Measurements from ENCODE around the gene PTGFRN.

Gene PTGFRN

DNA sequence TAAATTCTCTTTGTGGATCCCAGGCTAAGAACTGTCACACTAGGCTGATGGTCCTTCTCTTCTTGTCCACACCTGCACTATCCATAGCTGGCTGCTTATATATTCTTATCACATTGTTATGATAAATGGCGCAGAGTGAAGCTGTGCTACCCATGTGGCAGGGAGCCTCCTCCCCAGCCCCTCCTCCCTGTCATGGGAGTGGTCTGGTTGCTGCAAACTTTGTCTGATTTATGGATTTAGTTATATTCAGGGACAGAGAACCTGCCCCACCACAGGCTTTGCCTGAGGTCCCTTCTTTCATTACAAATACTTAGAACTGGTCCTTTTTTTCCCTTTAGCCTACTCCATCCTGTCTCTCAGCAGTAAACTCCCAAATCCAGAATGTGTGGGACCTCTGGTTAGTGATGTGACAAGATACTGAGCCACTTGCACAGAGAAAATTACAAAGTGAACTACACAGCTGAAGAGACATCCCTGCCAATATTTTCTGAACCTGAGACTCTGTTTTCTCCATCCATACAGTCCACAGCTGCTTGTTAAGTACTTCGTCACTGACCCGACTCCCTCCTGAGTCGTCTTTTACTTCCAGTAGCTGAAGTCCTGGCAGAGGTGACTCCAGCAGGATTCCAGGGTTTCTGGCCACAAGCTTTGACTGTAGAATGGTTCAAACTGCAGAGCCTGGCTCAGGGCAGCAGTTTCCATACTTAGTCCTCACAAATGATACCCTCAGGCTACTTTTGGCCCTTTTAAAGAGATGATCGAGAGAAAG lies 37.6 kb downstream of the PTGFRN start:
- Histone ChIP-seq H3K27me3 (ENCODE audit: insufficient read depth, insufficient read length) (no peaks in the 10 kb centered on the region), H3K9ac (ENCODE audit: insufficient read length, low read depth) (no peak overlapping the region), H3K4me1 (ENCODE audit: insufficient read depth, insufficient read length) (peaks cover 10% of the 10 kb centered on the region), H3K4me3 (ENCODE audit: insufficient read length, low read depth) (no peak overlapping the region), H3K36me3 (ENCODE audit: insufficient read depth, insufficient read length, low read length) (peaks cover 73% of the 10 kb centered on the region), H3K9me3 (ENCODE audit: insufficient read depth, low read length) (no peaks in the 10 kb centered on the region)
- no peak for DNase-seq (ENCODE audit: low read depth, low spot score)
- no peak for TF ChIP-seq SUZ12 (IDR thresholded peaks at IDR 0.05; ENCODE audit: extremely low read depth, insufficient read depth, insufficient read length)
- no peak for TF ChIP-seq YY1 (IDR thresholded peaks at IDR 0.05; ENCODE audit: insufficient read depth, insufficient read length)
- no peak for TF ChIP-seq ZNF274 (IDR thresholded peaks at IDR 0.05; ENCODE audit: low read depth, low read length)

GRCh38 chr1:116948046-116948445 lies 38.3 kb downstream of the PTGFRN start:
- Histone ChIP-seq H3K9me3 (ENCODE audit: insufficient read depth, low read length) (no peaks in the 10 kb centered on the region), H3K27me3 (ENCODE audit: insufficient read depth, insufficient read length) (no peaks in the 10 kb centered on the region), H3K4me1 (ENCODE audit: insufficient read depth, insufficient read length) (peaks cover 10% of the 10 kb centered on the region), H3K36me3 (ENCODE audit: insufficient read depth, insufficient read length, low read length) (peaks cover 72% of the 10 kb centered on the region), H3K4me3 (ENCODE audit: insufficient read length, low read depth) (no peak overlapping the region), H3K9ac (ENCODE audit: insufficient read length, low read depth) (no peak overlapping the region)
- DNase-seq (ENCODE audit: low read depth, low spot score), result no peak
- TF ChIP-seq YY1 (IDR thresholded peaks at IDR 0.05; ENCODE audit: insufficient read depth, insufficient read length), result no peak

- H3K9ac ChIP-seq (ENCODE audit: insufficient read length, low read depth), result no peak overlapping the region
- peaks cover 74% of the 10 kb centered on the region for H3K36me3 ChIP-seq (ENCODE audit: insufficient read depth, insufficient read length, low read length)
- no peak for DNase-seq (ENCODE audit: low read depth, low spot score)
- no peaks in the 10 kb centered on the region for H3K9me3 ChIP-seq (ENCODE audit: insufficient read depth, low read length)
- no peak overlapping the region for H3K4me3 ChIP-seq (ENCODE audit: insufficient read length, low read depth)
- no peaks in the 10 kb centered on the region for H3K27me3 ChIP-seq (ENCODE audit: insufficient read depth, insufficient read length)
- no peak for TF ChIP-seq ZNF274 (IDR thresholded peaks at IDR 0.05; ENCODE audit: low read depth, low read length)
- TF ChIP-seq SUZ12 (IDR thresholded peaks at IDR 0.05; ENCODE audit: extremely low read depth, insufficient read depth, insufficient read length), result no peak
- TF ChIP-seq YY1 (IDR thresholded peaks at IDR 0.05; ENCODE audit: insufficient read depth, insufficient read length), result no peak
- peaks cover 10% of the 10 kb centered on the region for H3K4me1 ChIP-seq (ENCODE audit: insufficient read depth, insufficient read length)
Measured at GRCh38 chr1:116948642-116949041, 38.9 kb downstream of the PTGFRN start.

DNA sequence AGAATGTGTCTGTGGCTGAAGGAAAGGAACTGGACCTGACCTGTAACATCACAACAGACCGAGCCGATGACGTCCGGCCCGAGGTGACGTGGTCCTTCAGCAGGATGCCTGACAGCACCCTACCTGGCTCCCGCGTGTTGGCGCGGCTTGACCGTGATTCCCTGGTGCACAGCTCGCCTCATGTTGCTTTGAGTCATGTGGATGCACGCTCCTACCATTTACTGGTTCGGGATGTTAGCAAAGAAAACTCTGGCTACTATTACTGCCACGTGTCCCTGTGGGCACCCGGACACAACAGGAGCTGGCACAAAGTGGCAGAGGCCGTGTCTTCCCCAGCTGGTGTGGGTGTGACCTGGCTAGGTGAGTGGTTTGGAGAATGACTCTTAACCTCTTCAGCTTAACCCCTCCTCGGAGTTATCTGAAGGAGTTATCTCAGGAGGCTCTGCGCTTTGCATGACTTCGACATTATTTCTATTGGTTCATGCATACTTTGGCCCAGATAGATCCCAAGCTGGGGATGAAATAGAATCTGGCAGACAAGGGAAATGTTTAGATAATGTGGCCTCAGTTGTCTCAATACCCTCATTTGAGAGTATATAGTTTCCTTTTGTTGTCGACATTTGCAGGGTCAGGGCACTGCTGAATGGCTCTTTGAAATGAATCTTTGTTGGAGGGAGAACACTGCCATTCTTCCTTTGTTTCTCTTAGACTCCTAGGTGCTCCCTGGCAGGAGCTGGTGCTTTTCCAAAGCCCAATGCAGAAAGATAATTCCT lies 39.7 kb downstream of the PTGFRN start:
- Histone ChIP-seq H3K36me3 (ENCODE audit: insufficient read depth, insufficient read length, low read length) (peaks cover 68% of the 10 kb centered on the region), H3K9ac (ENCODE audit: insufficient read length, low read depth) (no peak overlapping the region), H3K27me3 (ENCODE audit: insufficient read depth, insufficient read length) (no peaks in the 10 kb centered on the region), H3K4me3 (ENCODE audit: insufficient read length, low read depth) (no peak overlapping the region), H3K4me1 (ENCODE audit: insufficient read depth, insufficient read length) (peaks cover 10% of the 10 kb centered on the region), H3K9me3 (ENCODE audit: insufficient read depth, low read length) (no peaks in the 10 kb centered on the region)
- TF ChIP-seq SUZ12 (IDR thresholded peaks at IDR 0.05; ENCODE audit: extremely low read depth, insufficient read depth, insufficient read length) (no peak), YY1 (IDR thresholded peaks at IDR 0.05; ENCODE audit: insufficient read depth, insufficient read length) (no peak), ZNF274 (IDR thresholded peaks at IDR 0.05; ENCODE audit: low read depth, low read length) (no peak)
- DNase-seq (ENCODE audit: low read depth, low spot score), result no peak

- H3K36me3 ChIP-seq (ENCODE audit: insufficient read depth, insufficient read length, low read length), result peaks cover 60% of the 10 kb centered on the region
- no peak for DNase-seq (ENCODE audit: low read depth, low spot score)
Measured at GRCh38 chr1:116950517-116951199, 40.9 kb downstream of the PTGFRN start.

GRCh38 chr1:116951200-116951935 lies 41.7 kb downstream of the PTGFRN start:
- Histone ChIP-seq H3K4me1 (ENCODE audit: insufficient read depth, insufficient read length) (peaks cover 10% of the 10 kb centered on the region), H3K27me3 (ENCODE audit: insufficient read depth, insufficient read length) (no peaks in the 10 kb centered on the region), H3K36me3 (ENCODE audit: insufficient read depth, insufficient read length, low read length) (peaks cover 53% of the 10 kb centered on the region), H3K9ac (ENCODE audit: insufficient read length, low read depth) (no peak overlapping the region), H3K9me3 (ENCODE audit: insufficient read depth, low read length) (no peaks in the 10 kb centered on the region), H3K4me3 (ENCODE audit: insufficient read length, low read depth) (no peak overlapping the region)
- TF ChIP-seq ZNF274 (IDR thresholded peaks at IDR 0.05; ENCODE audit: low read depth, low read length), result no peak
- TF ChIP-seq SUZ12 (IDR thresholded peaks at IDR 0.05; ENCODE audit: extremely low read depth, insufficient read depth, insufficient read length), result no peak
- TF ChIP-seq YY1 (IDR thresholded peaks at IDR 0.05; ENCODE audit: insufficient read depth, insufficient read length), result no peak
- DNase-seq (ENCODE audit: low read depth, low spot score), result no peak

More at GRCh38 chr1:116950517-116951199, 40.9 kb downstream of the PTGFRN start:
- H3K4me1 ChIP-seq (ENCODE audit: insufficient read depth, insufficient read length), result peaks cover 10% of the 10 kb centered on the region
- H3K9me3 ChIP-seq (ENCODE audit: insufficient read depth, low read length), result no peaks in the 10 kb centered on the region
- H3K27me3 ChIP-seq (ENCODE audit: insufficient read depth, insufficient read length), result no peaks in the 10 kb centered on the region
- no peak for TF ChIP-seq SUZ12 (IDR thresholded peaks at IDR 0.05; ENCODE audit: extremely low read depth, insufficient read depth, insufficient read length)
- TF ChIP-seq ZNF274 (IDR thresholded peaks at IDR 0.05; ENCODE audit: low read depth, low read length), result no peak
- TF ChIP-seq YY1 (IDR thresholded peaks at IDR 0.05; ENCODE audit: insufficient read depth, insufficient read length), result no peak
- no peak overlapping the region for H3K9ac ChIP-seq (ENCODE audit: insufficient read length, low read depth)
- no peak overlapping the region for H3K4me3 ChIP-seq (ENCODE audit: insufficient read length, low read depth)
